Activated T-cell treated with anti-CD3 and anti-CD28 coated beads for 24 hours (primary cell): Measurements from ENCODE around the gene OPRM1.

Source experiments
- DNase-seq: peaks from one replicate; pipeline ENCODE4 v3.0.0-alpha.2; 2020; ENCODE audit warnings: low read depth

The OPRM1 gene

DNA sequence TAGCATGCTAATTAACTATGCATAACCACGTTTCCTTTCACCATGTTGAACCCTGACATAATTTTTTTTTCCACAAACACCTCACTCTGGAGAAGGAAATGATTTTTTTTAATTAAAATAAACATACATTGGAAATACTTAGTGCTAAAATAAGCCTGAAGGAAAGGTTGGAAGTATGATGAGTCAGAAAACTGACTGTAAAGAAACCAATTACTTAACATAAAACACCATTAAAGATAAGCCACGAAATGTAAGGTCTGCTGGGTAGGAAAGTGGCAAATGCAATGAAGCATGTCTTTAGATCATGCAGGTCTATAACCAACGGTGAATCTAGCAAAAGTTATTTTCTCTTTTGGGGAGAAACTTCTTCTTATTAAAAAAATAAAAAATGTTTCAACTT, 47.5 kb downstream of the OPRM1 start:
- DNase-seq = no peak

GRCh38 chr6:154092326-154092962, 53.4 kb downstream of the OPRM1 start:
- no peak for DNase-seq

- DNase-seq = no peak
Observed at GRCh38 chr6:154093231-154094044, 54.4 kb downstream of the OPRM1 start.

DNA sequence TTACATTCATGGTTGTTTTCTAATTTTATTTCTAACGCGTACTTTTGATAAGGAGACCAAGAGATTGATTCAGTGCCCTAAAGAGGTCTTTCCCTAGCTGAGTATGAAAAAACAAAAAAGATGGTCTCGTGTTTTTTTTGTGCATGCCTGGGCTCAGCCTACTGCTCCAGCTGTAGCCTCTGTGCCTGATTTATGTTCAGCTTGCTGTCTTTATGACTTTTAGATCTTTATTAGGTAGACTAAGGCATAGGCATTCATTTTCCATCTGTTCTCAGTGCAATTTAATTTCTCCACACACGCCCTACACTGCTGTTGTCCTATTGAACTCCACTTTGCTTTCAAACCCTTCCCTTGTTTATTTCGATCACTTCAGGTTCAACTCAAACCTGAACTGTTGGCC, 56.5 kb downstream of the OPRM1 start:
- DNase-seq = no peak

DNA sequence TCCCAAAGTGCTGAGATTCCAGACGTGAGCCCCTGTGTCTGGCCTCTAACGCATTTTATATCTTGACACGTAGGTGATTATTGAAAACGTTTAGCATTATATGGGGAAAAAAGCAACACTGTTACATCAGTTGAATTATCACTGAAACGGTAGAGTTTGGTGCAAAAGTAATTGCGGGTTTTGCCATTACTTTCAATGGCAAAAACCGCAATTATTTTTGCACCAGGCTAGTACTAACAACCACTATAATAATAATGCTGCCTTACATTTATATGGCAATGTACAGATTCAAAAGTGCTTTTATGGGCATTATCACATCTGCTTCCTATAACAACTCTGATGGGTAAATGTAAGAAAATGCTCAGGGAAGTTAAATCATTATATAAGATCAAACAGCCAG, 57.3 kb downstream of the OPRM1 start:
- DNase-seq = no peak

- DNase-seq = no peak
Observed at GRCh38 chr6:154096834-154097233, 57.8 kb downstream of the OPRM1 start.

- DNase-seq = no peak
Observed at GRCh38 chr6:154099211-154099610, 60.2 kb downstream of the OPRM1 start.

DNA sequence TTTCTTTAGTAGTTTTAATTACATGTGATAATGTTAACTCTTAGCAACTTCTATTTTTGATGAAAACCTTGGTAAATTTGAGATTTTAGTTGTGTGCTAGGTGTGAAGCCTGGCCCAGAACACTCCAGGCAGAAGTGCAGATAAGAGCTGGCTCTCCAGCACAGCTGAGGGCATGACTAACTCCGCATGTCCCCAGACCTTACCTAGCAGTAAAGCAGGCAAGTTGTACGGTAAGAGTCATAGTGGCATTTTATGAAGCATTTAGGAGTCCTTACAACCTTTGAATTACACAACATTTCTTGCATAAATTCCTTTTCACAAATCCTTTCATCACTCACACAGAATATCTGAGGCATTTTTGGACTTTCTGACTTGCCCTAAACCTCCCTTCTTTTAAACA, 67.2 kb downstream of the OPRM1 start:
- DNase-seq = no peak

DNA sequence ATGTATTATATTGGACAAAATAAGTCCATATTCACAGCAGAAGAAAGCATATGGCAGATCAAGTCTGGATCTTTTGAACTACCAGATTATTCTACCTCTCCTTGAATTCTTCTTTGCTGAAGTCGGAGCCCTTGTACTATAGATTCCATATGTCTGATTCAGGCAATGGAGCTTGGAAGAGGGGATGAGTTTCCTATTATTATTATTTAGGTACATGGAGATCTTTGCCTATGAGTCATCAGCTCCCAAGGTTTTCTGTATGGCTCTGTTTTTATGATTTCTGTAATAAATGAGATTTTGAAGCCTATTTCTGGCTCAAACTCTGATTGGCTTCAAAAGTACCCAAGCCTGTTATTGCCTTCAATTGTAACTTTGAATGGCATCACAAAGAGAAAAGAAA, 72.0 kb downstream of the OPRM1 start:
- DNase-seq = no peak

GRCh38 chr6:154112181-154112809, 73.3 kb downstream of the OPRM1 start:
- no peak for DNase-seq

- no peak for DNase-seq
Observed at GRCh38 chr6:154113392-154113791, 74.4 kb downstream of the OPRM1 start.

GRCh38 chr6:154117485-154117884, 78.4 kb downstream of the OPRM1 start:
- DNase-seq = no peak

- no peak for DNase-seq
Observed at GRCh38 chr6:154122195-154122925, 83.3 kb downstream of the OPRM1 start.

DNA sequence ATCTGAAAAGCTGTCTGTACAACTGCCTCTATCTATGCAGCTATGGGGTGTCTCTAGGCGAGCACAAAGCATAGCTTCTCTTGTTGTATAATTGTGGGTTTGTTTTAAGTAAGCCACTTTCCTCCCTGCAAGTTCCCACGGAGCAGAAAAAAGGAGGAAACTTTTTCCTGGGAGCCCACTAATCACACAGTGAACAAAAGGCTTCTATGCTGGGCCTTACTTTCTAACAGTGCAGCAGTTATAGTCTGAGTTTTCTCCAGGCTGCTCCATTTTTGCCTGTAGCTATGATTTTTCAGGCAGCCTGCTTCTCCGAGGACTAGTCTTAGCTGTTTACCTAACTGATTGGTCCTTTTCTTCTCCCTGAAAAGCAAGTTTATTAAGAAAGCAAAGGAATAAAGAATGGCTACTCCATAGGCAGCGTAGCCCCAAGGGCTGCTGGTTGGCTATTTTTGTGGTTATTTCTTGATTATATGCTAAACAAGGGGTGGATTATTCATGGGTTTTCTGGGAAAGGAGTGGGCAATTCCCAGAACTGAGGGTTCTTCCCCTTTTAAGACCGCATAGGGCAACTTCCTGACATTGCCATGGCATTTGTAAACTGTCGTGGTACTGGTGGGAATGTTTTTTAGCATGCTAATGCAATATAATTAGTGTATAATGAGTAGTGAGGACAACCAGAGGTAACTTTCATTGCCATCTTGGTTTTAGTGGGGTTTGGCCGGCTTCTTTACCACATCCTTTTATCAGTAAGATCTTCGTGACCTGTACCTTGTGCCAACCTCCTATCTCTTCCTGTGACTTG, 84.3 kb downstream of the OPRM1 start:
- no peak for DNase-seq

DNA sequence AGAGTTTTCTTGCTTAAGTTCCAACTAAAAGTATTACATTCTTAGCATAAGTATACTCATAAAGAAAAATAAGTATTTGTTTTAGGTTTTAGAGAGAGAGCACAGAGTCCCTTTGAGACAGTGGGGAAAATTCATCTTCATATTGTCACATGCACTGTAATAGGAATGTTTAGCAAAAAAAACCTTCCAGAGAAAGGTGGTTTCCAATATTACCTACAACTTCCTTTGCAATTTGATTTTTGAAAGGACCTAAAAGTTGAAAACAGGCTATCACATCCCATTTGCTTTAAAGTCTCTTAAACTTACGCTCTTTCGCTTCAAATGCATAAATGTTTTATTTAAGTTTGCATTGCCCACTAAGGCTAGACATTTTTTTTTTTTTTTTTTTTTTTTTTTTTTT, 86.4 kb downstream of the OPRM1 start:
- DNase-seq = no peak

DNA sequence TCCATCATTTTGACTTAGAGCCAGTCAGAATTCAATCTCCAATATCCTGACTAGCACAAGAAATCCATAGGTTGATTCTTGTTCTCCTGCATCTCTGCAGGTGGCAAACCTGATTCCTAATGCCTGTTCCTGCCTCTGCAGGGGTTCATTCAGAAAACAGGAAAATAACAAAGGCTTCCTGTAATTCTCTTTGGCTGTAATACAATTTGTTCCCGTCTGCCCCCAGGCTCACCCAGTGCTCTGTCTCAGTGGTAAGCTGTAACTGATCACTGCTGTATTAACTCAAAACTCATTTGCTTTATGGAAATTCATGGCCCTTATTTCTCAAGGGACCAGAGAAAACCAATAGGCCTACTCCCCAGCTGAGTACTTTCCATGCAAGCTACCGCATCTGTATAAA, 88.6 kb downstream of the OPRM1 start:
- DNase-seq = no peak

GRCh38 chr6:154134471-154135147, 95.6 kb downstream of the OPRM1 start:
- no peak for DNase-seq

DNA sequence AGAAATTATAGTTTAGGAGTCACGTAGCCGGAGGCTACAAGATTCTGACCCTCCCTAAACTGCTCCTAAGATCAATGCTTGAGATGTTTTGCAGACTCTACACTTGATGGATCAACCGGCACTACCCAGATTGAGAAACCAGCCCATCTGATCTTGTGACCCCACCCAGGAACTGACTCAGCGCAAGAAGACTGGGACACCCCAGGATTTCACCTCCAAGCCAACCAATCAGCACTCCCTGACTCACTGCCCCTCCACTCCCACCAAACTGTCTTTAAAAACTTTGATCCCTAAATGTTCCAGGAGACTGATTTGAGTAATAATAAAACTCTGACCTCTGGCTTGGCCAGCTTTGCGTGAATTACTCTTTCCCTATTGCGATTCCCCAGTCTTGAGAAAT, 99.8 kb downstream of the OPRM1 start:
- no peak for DNase-seq

DNA sequence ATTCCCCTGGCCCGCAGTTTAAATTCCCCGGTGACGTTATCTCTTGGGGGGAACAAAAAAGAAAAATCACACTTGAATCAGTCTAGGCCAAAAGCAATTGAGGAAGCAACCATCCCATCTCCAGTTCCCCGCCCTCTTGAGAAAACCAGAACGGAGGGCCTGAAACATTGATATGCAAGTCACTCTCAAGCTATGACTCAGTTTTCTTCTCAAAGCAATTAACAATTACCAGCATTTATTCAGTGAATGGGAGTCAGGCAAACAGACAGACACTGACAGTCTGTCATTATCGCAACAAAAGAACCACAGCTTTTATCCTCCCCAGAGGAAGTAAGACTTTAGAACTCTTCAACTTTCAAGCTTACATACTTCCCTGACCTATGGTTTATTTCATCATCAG, 100.9 kb downstream of the OPRM1 start:
- DNase-seq = no peak

GRCh38 chr6:154140743-154141142, 101.7 kb downstream of the OPRM1 start:
- no peak for DNase-seq

DNA sequence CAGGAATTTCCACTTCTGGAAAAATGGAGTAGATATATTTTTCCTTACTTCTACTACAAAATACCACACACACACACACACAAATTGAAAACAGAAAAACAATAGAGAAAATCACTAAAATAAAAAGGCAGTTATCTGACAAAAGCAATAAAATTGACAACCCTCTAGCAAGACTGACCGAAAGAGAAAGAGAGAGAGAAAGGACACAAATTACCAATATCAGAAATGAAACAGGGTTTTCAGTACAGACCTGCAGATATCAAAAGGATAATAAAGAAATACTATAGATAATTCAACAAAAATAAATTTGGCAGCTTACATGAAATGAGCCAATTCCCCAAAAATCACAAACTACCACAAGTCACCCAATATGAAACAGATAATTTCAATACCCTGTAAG, 104.7 kb downstream of the OPRM1 start:
- no peak for DNase-seq
